Activated naive CD4-positive, alpha-beta T cell treated with anti-CD3 and anti-CD28 coated beads, Interleukin-2, amount 50 U/mL, for 24 hours (primary cell): Measurements from ENCODE around the gene CAV2.

Experiments used
- H3K27ac Mint-ChIP-seq: one replicate; pipeline ENCODE4 v1.8.0; 2021; ENCODE audit warnings: mild to moderate bottlenecking, mixed read lengths
- H3K27me3 Mint-ChIP-seq: one replicate; pipeline ENCODE4 v1.8.0; 2021; ENCODE audit warnings: mixed read lengths
- H3K36me3 Mint-ChIP-seq: one replicate; pipeline ENCODE4 v1.8.0; 2021; ENCODE audit warnings: mixed read lengths
- H3K4me1 Mint-ChIP-seq: one replicate; pipeline ENCODE4 v1.8.0; 2021; ENCODE audit warnings: mixed read lengths
- H3K4me3 Mint-ChIP-seq: one replicate; pipeline ENCODE4 v1.8.0; 2021; ENCODE audit warnings: mild to moderate bottlenecking, mixed read lengths
- H3K9me3 Mint-ChIP-seq: one replicate; pipeline ENCODE4 v1.8.0; 2021; ENCODE audit warnings: mixed read lengths

Gene CAV2

DNA sequence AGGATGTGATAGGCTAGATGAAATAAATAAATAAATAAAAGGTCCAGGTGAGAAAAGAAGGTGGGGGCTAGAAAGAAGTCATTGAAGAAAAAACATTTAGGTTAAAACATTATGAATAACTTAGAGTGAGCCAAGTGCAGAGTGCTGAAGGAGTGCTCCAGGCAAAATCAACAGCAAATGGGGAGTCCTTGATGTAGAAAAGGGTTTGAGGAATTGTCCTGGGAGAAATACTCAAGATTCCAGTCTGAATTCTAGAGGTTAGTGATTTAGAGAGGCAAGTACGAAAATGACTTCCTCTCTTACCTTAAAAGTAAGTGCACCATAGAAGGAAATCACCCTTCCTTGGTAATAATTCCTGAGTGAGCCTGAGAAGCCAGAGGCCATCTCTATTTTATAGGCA, 44.9 kb downstream of the CAV2 start:
- Mint-ChIP-seq H3K27me3 (peaks cover 5% of the 10 kb centered on the region), H3K9me3 (no peaks in the 10 kb centered on the region), H3K4me1 (no peaks in the 10 kb centered on the region), H3K4me3 (no peak overlapping the region), H3K27ac (no peak overlapping the region), H3K36me3 (no peaks in the 10 kb centered on the region)

DNA sequence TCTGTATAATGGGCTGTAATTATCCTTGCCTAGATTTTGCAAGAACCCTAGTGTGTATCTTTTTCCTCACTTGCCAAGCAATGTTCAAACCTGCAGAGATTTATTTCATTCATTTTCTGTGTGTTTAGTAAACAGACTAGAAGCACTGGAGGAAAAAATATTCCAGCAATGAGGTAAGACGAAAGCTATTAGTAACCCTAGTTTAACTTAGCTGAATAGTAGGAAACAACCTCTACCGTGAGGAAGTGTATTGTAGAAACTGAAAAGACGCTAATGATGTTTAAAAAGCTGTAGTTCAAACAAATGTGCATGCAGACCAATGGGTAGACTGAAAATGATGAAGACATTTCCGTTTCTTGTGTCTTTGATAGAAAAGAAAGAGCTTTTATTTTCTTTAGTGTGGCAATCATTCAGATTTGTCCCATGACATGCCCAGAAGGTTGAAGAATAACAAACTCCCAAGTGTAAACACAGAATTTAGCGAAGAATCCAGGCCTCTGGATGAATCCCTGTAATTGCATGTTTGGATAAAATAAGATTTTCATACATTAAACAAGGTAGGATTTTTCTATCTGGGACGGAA, 46.0 kb downstream of the CAV2 start:
- Mint-ChIP-seq H3K4me1 (no peaks in the 10 kb centered on the region), H3K27me3 (peaks cover 4% of the 10 kb centered on the region), H3K9me3 (no peaks in the 10 kb centered on the region), H3K4me3 (no peak overlapping the region), H3K27ac (no peak overlapping the region), H3K36me3 (no peaks in the 10 kb centered on the region)

GRCh38 chr7:116546054-116546453, 46.5 kb downstream of the CAV2 start:
- peaks cover 1% of the 10 kb centered on the region for H3K27me3 Mint-ChIP-seq
- no peak overlapping the region for H3K27ac Mint-ChIP-seq
- H3K4me1 Mint-ChIP-seq: no peaks in the 10 kb centered on the region
- H3K36me3 Mint-ChIP-seq: no peaks in the 10 kb centered on the region
- H3K9me3 Mint-ChIP-seq: no peaks in the 10 kb centered on the region
- H3K4me3 Mint-ChIP-seq: no peak overlapping the region

GRCh38 chr7:116546916-116547315, 47.4 kb downstream of the CAV2 start:
- H3K36me3 Mint-ChIP-seq: no peaks in the 10 kb centered on the region
- H3K27me3 Mint-ChIP-seq: no peaks in the 10 kb centered on the region
- no peaks in the 10 kb centered on the region for H3K9me3 Mint-ChIP-seq
- H3K4me1 Mint-ChIP-seq: no peaks in the 10 kb centered on the region
- H3K4me3 Mint-ChIP-seq: no peak overlapping the region
- no peak overlapping the region for H3K27ac Mint-ChIP-seq

GRCh38 chr7:116547347-116547746, 47.8 kb downstream of the CAV2 start:
- Mint-ChIP-seq H3K36me3 (no peaks in the 10 kb centered on the region), H3K27me3 (peaks cover 1% of the 10 kb centered on the region), H3K4me1 (no peaks in the 10 kb centered on the region), H3K4me3 (no peak overlapping the region), H3K9me3 (no peaks in the 10 kb centered on the region), H3K27ac (no peak overlapping the region)

DNA sequence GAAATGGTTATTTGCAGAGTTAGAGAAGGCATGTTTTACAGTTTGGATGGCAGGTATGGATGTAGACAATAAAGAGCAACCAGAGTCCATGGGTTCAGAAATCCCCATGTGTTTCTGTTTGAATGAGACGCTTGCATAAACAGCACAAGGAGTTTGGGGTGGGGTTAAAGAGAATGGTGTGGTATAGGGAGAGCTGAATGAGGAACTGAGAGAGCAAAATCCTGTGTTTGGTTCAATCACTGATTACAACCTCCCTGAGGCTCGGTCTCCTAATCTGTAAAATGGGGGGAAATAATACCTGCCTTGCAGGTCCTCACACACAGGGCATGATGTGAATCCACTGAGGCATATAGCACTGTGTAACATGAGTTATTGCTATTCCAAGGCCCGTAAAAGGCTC, 49.0 kb downstream of the CAV2 start:
- Mint-ChIP-seq H3K36me3 (no peaks in the 10 kb centered on the region), H3K4me3 (no peak overlapping the region), H3K27ac (no peak overlapping the region), H3K27me3 (peaks cover 1% of the 10 kb centered on the region), H3K4me1 (no peaks in the 10 kb centered on the region), H3K9me3 (no peaks in the 10 kb centered on the region)

- Mint-ChIP-seq H3K4me3 (no peak overlapping the region), H3K36me3 (no peaks in the 10 kb centered on the region), H3K9me3 (no peaks in the 10 kb centered on the region), H3K4me1 (no peaks in the 10 kb centered on the region), H3K27ac (no peak overlapping the region), H3K27me3 (peaks cover 4% of the 10 kb centered on the region)
These were observed 49.8 kb downstream of the CAV2 start for GRCh38 chr7:116549370-116549769.

DNA sequence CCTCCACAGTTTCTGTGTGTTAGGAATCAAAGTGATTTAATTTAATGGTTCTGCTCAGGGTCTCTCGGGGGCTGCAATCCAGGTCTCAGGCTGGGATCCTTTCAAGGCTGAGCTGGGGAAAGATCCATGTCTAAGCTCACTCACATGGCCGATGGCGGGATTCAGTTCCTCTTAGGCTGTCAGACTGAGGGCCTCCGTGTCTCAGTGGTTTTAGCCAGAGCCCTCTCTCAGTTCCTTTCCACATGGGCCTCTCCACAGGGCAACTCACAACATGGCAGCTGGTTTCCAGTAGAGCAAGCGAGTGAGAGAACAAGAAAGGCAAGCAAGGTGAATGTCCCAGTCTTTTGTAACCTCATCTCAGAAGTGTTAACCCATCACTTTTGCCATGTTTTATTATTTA, 52.2 kb downstream of the CAV2 start:
- no peak overlapping the region for H3K4me3 Mint-ChIP-seq
- H3K27ac Mint-ChIP-seq: no peak overlapping the region
- H3K9me3 Mint-ChIP-seq: no peaks in the 10 kb centered on the region
- H3K36me3 Mint-ChIP-seq: no peaks in the 10 kb centered on the region
- peaks cover 9% of the 10 kb centered on the region for H3K27me3 Mint-ChIP-seq
- no peaks in the 10 kb centered on the region for H3K4me1 Mint-ChIP-seq

DNA sequence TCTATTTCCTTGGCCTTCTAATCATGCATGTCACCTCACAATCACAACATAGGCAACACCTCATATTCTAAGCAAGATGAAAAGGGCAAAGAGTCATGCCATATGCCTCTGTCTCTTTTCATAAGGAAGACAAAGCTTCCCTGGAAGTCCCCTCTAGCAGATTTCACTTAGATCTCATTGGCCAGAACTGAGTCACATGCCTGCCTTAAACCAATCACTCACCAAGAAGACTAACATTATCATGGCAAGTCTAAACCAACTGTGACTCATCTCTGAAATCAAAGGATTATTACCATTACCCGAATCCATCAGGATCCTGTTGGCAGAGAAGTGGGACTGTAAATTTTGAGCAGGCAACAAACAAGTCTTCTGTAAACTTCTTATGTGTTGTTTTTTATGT, 53.1 kb downstream of the CAV2 start:
- Mint-ChIP-seq H3K27ac (no peak overlapping the region), H3K36me3 (no peaks in the 10 kb centered on the region), H3K27me3 (peaks cover 10% of the 10 kb centered on the region), H3K4me3 (no peak overlapping the region), H3K9me3 (no peaks in the 10 kb centered on the region), H3K4me1 (no peaks in the 10 kb centered on the region)

DNA sequence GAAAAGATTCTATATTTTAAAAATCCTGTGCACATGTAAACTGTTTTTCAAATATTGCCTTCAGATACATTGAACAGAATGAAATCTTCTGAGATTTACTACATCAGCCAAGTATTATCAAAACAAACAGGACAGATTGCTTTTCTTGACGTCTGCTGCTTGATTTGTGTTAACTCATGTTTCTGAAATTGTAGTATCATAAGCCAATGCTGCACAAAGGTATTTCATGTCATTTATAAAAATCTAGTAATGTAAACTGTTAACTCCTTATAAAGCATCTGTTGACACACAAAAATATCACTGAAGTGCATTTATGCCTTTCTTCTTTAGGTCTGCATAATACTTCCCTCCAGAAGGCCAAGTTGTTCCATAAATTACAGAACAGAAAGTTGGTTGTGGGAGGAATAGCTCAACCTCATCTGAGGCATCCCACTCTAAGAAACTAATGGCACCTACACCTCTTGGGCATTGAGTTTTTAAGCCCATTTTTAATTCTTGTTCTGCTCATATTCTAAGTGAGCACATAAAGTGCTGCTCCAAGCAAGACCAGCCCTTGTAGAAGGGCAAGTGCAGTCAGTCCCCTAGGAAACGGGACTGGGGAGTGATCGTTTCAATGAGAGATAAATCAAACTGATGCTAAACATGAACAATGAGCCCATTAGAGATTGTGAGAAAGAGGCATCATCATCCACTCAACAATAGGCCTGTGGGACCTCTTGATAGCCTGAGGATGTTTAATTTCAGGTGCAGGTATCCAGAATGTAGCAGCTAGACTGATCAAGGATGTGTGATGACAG, 53.8 kb downstream of the CAV2 start:
- no peaks in the 10 kb centered on the region for H3K36me3 Mint-ChIP-seq
- H3K27ac Mint-ChIP-seq: no peak overlapping the region
- H3K27me3 Mint-ChIP-seq: peaks cover 16% of the 10 kb centered on the region
- no peak overlapping the region for H3K4me3 Mint-ChIP-seq
- no peaks in the 10 kb centered on the region for H3K4me1 Mint-ChIP-seq
- H3K9me3 Mint-ChIP-seq: no peaks in the 10 kb centered on the region

DNA sequence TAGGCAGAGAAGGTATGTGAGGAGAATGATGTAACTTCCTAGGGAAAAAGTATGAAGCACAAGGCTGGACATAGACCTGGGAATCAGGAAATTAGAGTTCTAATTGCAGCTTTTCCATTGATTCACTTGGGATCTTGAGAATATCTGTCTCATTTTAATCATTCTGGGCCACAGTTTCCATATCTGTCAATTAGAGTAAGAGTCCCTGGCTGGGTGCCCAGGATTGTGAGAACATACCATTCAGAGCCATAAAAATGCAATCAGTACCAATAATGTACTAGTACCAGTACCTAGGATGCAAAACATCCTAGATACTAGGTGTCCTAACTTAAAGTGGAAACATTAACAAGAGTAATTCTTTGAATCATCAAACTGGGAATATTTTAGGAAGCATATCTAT, 54.9 kb downstream of the CAV2 start:
- no peaks in the 10 kb centered on the region for H3K36me3 Mint-ChIP-seq

DNA sequence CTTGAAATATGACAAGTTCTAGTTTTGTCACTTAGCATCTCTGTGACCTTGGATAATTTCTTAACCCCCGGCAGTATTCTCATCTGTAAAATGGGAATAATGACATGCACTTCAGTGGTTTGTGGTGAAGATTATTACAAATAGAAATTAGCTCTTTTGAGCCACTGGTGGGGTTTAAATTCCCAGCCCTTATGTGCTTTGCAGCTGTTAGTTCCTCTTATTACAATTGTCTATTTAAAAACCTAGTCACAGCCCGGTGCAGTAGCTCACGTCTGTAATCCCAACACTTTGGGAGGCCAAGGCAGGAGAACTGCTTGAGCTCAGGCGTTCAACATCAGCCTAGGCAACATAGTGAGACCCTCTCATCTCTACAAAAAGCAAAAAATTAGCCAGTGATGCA, 55.4 kb downstream of the CAV2 start:
- Mint-ChIP-seq H3K27ac (no peak overlapping the region), H3K9me3 (no peaks in the 10 kb centered on the region), H3K4me3 (no peak overlapping the region), H3K27me3 (peaks cover 19% of the 10 kb centered on the region), H3K4me1 (no peaks in the 10 kb centered on the region), H3K36me3 (no peaks in the 10 kb centered on the region)

More for the DNA sequence above, 54.9 kb downstream of the CAV2 start:
- H3K4me3 Mint-ChIP-seq: no peak overlapping the region
- no peak overlapping the region for H3K27ac Mint-ChIP-seq
- no peaks in the 10 kb centered on the region for H3K9me3 Mint-ChIP-seq
- H3K27me3 Mint-ChIP-seq: peaks cover 18% of the 10 kb centered on the region
- no peaks in the 10 kb centered on the region for H3K4me1 Mint-ChIP-seq

GRCh38 chr7:116557066-116557585, 57.6 kb downstream of the CAV2 start:
- Mint-ChIP-seq H3K36me3 (no peaks in the 10 kb centered on the region), H3K27me3 (peaks cover 19% of the 10 kb centered on the region), H3K4me3 (no peak overlapping the region), H3K4me1 (no peaks in the 10 kb centered on the region), H3K9me3 (no peaks in the 10 kb centered on the region), H3K27ac (no peak overlapping the region)

- no peaks in the 10 kb centered on the region for H3K36me3 Mint-ChIP-seq
- no peaks in the 10 kb centered on the region for H3K9me3 Mint-ChIP-seq
- H3K27ac Mint-ChIP-seq: peak overlapping the region; percentile 13
- H3K4me3 Mint-ChIP-seq: no peak overlapping the region
- peaks cover 19% of the 10 kb centered on the region for H3K27me3 Mint-ChIP-seq
- H3K4me1 Mint-ChIP-seq: no peaks in the 10 kb centered on the region
These were observed 58.4 kb downstream of the CAV2 start for GRCh38 chr7:116557901-116558300.
